AG04449 (cell line): Measurements from ENCODE around the gene MCM9.
A peak's percentile ranks its signal among the peaks of the same experiment; 100 is the strongest.

Source experiments
- CTCF ChIA-PET: fragments of 350-600 bp; formaldehyde crosslinking; extraction: SDS; loops from one replicate; lab custom pipeline; 2021; ENCODE audit warnings: antibody characterized with exemption; lab: Yijun Ruan, JAX
- POLR2A ChIA-PET: fragments of 400-600, 350-600 bp; formaldehyde crosslinking; extraction: SDS; loops from one replicate; lab custom pipeline; 2020; ENCODE audit warnings: antibody characterized with exemption, inconsistent platforms; lab: Yijun Ruan, JAX
- DNase-seq: peaks from one replicate; pipeline ENCODE4 v3.0.0-alpha.2; 2010; ENCODE audit warnings: low read depth, low spot score
- H3K4me3 ChIP-seq: 2 replicates; pipeline ENCODE4 v1.5.1; 2011; ENCODE audit warnings: low read depth, mild to moderate bottlenecking, control low read depth, low read length
- CTCF ChIP-seq: IDR thresholded peaks from one replicate; pipeline ENCODE4 v1.5.1; 2011; ENCODE audit warnings: mild to moderate bottlenecking, moderate library complexity, low read length, control low read depth, inconsistent platforms; ENCODE audit not compliant: insufficient read depth; ENCODE audit errors: missing control alignments

Gene MCM9

GRCh38 chr6:118903138-118903537, 31.8 kb downstream of the MCM9 start:
- POLR2A ChIA-PET, result no interaction called here
- no peak for DNase-seq
- TF ChIP-seq CTCF, result no peak
- H3K4me3 ChIP-seq, result no peak overlapping the region
- CTCF ChIA-PET, result interaction anchor here (3.2 kb wide), 1 partner anchor 9 kb away, joined by 13 read pairs; the partner anchor contains the start of gene ASF1A

GRCh38 chr6:118902726-118903125, 32.2 kb downstream of the MCM9 start:
- no peak for DNase-seq
- TF ChIP-seq CTCF, result no peak
- CTCF ChIA-PET, result interaction anchor here (3.2 kb wide), 1 partner anchor 9 kb away, joined by 13 read pairs; the partner anchor contains the start of gene ASF1A
- POLR2A ChIA-PET, result no interaction called here
- no peak overlapping the region for H3K4me3 ChIP-seq

GRCh38 chr6:118899948-118900347, 35.0 kb downstream of the MCM9 start:
- ChIA-PET POLR2A (no interaction called here), CTCF (interaction anchor here (0.9 to 1.0 kb wide), 2 partner anchors 11 to 12 kb away, joined by 3 to 4 read pairs; no protein-coding TSS in a partner anchor)
- TF ChIP-seq CTCF, result no peak
- no peak for DNase-seq
- no peak overlapping the region for H3K4me3 ChIP-seq

GRCh38 chr6:118897386-118897785, 37.6 kb downstream of the MCM9 start:
- no peak overlapping the region for H3K4me3 ChIP-seq
- no peak for TF ChIP-seq CTCF
- CTCF ChIA-PET, result interaction anchor here (1.1 to 1.2 kb wide), 2 partner anchors 16 to 35 kb away, joined by 3 read pairs; no protein-coding TSS in a partner anchor
- POLR2A ChIA-PET, result no interaction called here
- no peak for DNase-seq

GRCh38 chr6:118896339-118897136, 38.4 kb downstream of the MCM9 start:
- TF ChIP-seq CTCF, result peak; percentile 32
- CTCF ChIA-PET, result interaction anchor here (1.1 to 3.8 kb wide), 5 partner anchors 11 to 36 kb away, joined by 3 to 18 read pairs (median 3); no protein-coding TSS in a partner anchor
- peak overlapping the region; percentile 1 for H3K4me3 ChIP-seq
- POLR2A ChIA-PET, result interaction anchor here (0.8 kb wide), 1 partner anchor 14 kb away, joined by 8 read pairs; no protein-coding TSS in a partner anchor
- DNase-seq, result no peak

GRCh38 chr6:118895859-118896258, 39.1 kb downstream of the MCM9 start:
- ChIA-PET POLR2A (interaction anchor here (0.8 kb wide), 1 partner anchor 14 kb away, joined by 8 read pairs; no protein-coding TSS in a partner anchor), CTCF (interaction anchor here (1.4 to 3.8 kb wide), 4 partner anchors 12 to 34 kb away, joined by 3 to 18 read pairs (median 7); no protein-coding TSS in a partner anchor)
- no peak for DNase-seq
- H3K4me3 ChIP-seq, result peak overlapping the region; percentile 32
- TF ChIP-seq CTCF, result no peak
